ENCODE results near the gene NEURL1B. TPM values are rescaled to one million over a fixed set of nuclear protein-coding genes. Genes with fewer than 3 reads are reported as not detected.
"Not testable (repeated sequence)": the region's sequence is repeated elsewhere in the genome, so short reads cannot be mapped to it uniquely, and the experiment has no call there.

The NEURL1B gene
- total RNA-seq, 1 donor from 2014 or later: 1.5 TPM

- DNase-seq (ENCODE audit: low read depth in 2 of 2): not testable (repeated sequence)
These were observed 37.4 kb downstream of the NEURL1B start for GRCh38 chr5:172678362-172678874.

GRCh38 chr5:172678902-172679301, 37.8 kb downstream of the NEURL1B start:
- DNase-seq (ENCODE audit: low read depth in 2 of 2): peak; percentile 3 to 23

GRCh38 chr5:172679628-172680212, 38.7 kb downstream of the NEURL1B start:
- DNase-seq (ENCODE audit: low read depth in 2 of 2): no peak

- no peak for DNase-seq (ENCODE audit: low read depth in 2 of 2)
These were observed 39.9 kb downstream of the NEURL1B start for GRCh38 chr5:172680921-172681320.

GRCh38 chr5:172681421-172681820, 40.4 kb downstream of the NEURL1B start:
- no peak for DNase-seq (ENCODE audit: low read depth in 2 of 2)

- DNase-seq (ENCODE audit: low read depth in 2 of 2): no peak
These were observed 42.2 kb downstream of the NEURL1B start for GRCh38 chr5:172683264-172683644.

GRCh38 chr5:172683645-172684471, 42.8 kb downstream of the NEURL1B start:
- DNase-seq (ENCODE audit: low read depth in 2 of 2): no peak

GRCh38 chr5:172685091-172685490, 44.0 kb downstream of the NEURL1B start:
- DNase-seq (ENCODE audit: low read depth in 2 of 2): no peak

GRCh38 chr5:172686111-172686510, 45.0 kb downstream of the NEURL1B start:
- no peak for DNase-seq (ENCODE audit: low read depth in 2 of 2)

- DNase-seq (ENCODE audit: low read depth in 2 of 2): no peak
These were observed 45.7 kb downstream of the NEURL1B start for GRCh38 chr5:172686539-172687390.

- no peak for DNase-seq (ENCODE audit: low read depth in 2 of 2)
These were observed 46.9 kb downstream of the NEURL1B start for GRCh38 chr5:172687940-172688339.

GRCh38 chr5:172688349-172689217, 47.5 kb downstream of the NEURL1B start:
- peak in 1 of 2 donors; percentile 35 for DNase-seq (ENCODE audit: low read depth in 2 of 2)

GRCh38 chr5:172689218-172689572, 48.1 kb downstream of the NEURL1B start:
- no peak for DNase-seq (ENCODE audit: low read depth in 2 of 2)

- no peak for DNase-seq (ENCODE audit: low read depth in 2 of 2)
These were observed 48.7 kb downstream of the NEURL1B start for GRCh38 chr5:172689801-172690200.

GRCh38 chr5:172690258-172691075, 49.4 kb downstream of the NEURL1B start:
- DNase-seq (ENCODE audit: low read depth in 2 of 2): no peak

GRCh38 chr5:172691886-172692285, 50.8 kb downstream of the NEURL1B start:
- no peak for DNase-seq (ENCODE audit: low read depth in 2 of 2)

- no peak for DNase-seq (ENCODE audit: low read depth in 2 of 2)
These were observed 51.4 kb downstream of the NEURL1B start for GRCh38 chr5:172692451-172692850.

- DNase-seq (ENCODE audit: low read depth in 2 of 2): no peak
These were observed 51.9 kb downstream of the NEURL1B start for GRCh38 chr5:172692981-172693380.

- DNase-seq (ENCODE audit: low read depth in 2 of 2): no peak
These were observed 53.0 kb downstream of the NEURL1B start for GRCh38 chr5:172694061-172694460.

- DNase-seq (ENCODE audit: low read depth in 2 of 2): no peak
These were observed 53.5 kb downstream of the NEURL1B start for GRCh38 chr5:172694541-172694940.

Data from dermis microvascular lymphatic vessel endothelial cell (primary cell).